ENCODE results near the gene CRLF1. TPM values are rescaled to one million over a fixed set of nuclear protein-coding genes. Genes with fewer than 3 reads are reported as not detected.
A peak's percentile ranks its signal among the peaks of the same experiment; 100 is the strongest.

CRLF1 gene
- polyA plus RNA-seq, 5 donors, result 178 to 372 (median 239) TPM

DNA sequence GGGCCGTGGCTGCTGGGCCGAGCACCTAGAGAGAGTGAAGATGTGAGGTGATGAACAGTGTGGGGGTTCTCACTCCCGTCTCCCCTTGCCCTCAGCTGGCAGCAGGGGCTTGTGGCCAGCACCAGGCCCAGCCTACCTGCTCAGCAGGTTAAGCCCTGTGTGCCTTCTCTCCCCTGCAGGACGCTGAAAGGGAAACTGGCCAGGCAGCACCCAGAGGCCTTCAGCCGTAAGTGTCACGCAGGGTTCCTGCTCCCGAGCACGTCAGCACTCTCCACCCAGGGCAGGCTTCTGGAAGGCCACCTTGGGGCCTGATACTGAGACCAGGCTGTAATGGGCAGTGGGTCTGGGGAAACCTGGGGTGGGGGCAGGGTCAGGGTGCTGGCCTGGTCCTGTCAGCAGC is 39.6 kb downstream of the CRLF1 start:
- no peak for DNase-seq

DNA sequence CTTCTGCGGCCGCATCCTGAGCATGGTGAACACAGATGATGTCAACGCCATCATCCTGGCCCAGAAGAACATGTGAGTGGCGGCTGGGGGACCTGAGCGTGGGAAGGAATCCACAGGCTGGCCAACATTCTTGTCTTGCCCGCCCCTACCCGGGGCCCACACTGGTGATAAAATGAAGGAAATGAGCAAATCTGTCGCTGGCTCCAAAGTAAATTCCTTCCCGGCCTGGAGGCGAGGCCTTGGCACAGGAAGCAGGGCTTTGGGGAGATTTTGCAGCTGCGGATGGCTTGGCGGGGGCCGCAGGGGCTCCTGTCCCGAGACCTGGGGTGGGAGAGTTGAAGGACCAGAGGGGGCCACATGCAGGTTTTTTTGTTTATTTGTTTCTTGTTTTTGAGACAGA is 44.5 kb downstream of the CRLF1 start:
- DNase-seq, result no peak

- DNase-seq, result no peak
Measured at GRCh38 chr19:18559685-18560084, 46.9 kb downstream of the CRLF1 start.

DNA sequence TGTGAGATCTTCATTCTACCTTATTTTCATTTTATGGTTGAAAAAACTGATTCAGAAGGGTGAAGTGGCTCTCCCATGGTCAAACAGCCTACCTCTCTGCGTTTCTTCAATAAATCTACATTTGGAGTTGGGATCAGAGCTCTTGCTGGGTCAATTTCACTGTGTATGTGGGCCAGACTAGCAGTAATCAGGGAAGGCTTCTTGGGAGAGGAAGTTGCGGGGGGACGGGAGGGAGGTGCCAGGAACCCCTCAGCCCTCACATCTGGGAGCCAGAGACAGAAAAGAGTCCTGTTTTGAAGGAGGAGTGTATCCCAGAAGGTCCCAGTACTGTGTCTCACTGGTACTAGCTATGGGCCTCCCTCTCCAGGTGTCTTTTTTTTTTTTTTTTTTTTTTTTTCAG is 48.0 kb downstream of the CRLF1 start:
- no peak for DNase-seq

GRCh38 chr19:18558202-18558555 is 48.4 kb downstream of the CRLF1 start:
- DNase-seq, result no peak

- DNase-seq, result peak; percentile 94 to 95
Measured at GRCh38 chr19:18557411-18558201, 49.0 kb downstream of the CRLF1 start, which contains the start of gene KXD1. Gene KXD1 (plus strand): TSS chr19:18557870. CDS start chr19:18562057, 4,187 bp downstream.

DNA sequence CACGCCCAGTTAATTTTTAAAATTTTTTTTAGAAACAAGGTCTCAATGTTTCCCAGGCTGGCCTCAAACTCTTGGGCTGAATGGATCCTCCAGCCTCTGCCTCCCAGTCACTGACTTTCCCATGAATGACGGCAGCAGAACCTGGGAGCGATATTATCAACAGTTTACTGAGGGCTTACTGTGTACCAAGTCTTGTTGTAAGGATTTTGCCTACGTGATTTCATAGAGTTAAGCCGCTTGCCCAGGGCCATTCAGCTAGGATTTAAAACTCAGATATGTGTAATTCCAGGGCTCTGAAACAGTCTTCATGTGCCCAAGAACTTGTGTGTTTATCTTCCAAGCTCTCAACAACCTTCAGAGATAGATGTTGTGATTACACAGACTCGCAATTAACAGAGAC is 55.0 kb downstream of the CRLF1 start:
- DNase-seq, result no peak

- peak in 1 of 2 donors; percentile 27 for DNase-seq
Measured at GRCh38 chr19:18543814-18544475, 62.7 kb downstream of the CRLF1 start.

Other genes starting within 250 kb of the CRLF1 start
- gene GDF15, start 220.6 kb downstream of the CRLF1 start, polyA plus RNA-seq (ENCODE audit: insufficient read depth in 1 of 5, insufficient read length in 5 of 5, low replicate concordance in 1 of 5), result 10 to 100 TPM; 17.9 to 43.4 (median 21.5) TPM
- gene LRRC25, start 209.2 kb downstream of the CRLF1 start, polyA plus RNA-seq (ENCODE audit: insufficient read depth in 1 of 5, insufficient read length in 5 of 5, low replicate concordance in 1 of 5), result 1 to 10 TPM in 4 of 5 donors, under 1 TPM in 1; 0.80 to 2.3 (median 1.6) TPM
- 100 to 1,000 TPM in 1 of 5 donors, 10 to 100 TPM in 4; 48.4 to 133 (median 73.2) TPM for gene SSBP4, start 187.4 kb downstream of the CRLF1 start, polyA plus RNA-seq (ENCODE audit: insufficient read depth in 1 of 5, insufficient read length in 5 of 5, low replicate concordance in 1 of 5)
- 100 to 1,000 TPM in 3 of 5 donors, 10 to 100 TPM in 2; 87.8 to 211 (median 117) TPM for gene ISYNA1, start 168.7 kb downstream of the CRLF1 start, polyA plus RNA-seq (ENCODE audit: insufficient read depth in 1 of 5, insufficient read length in 5 of 5, low replicate concordance in 1 of 5)
- gene ELL, start 84.7 kb downstream of the CRLF1 start, polyA plus RNA-seq (ENCODE audit: insufficient read depth in 1 of 5, insufficient read length in 5 of 5, low replicate concordance in 1 of 5), result 10 to 100 TPM in 2 of 5 donors, 1 to 10 TPM in 3; 6.9 to 12.4 (median 9.0) TPM
- gene FKBP8, start 63.2 kb downstream of the CRLF1 start, polyA plus RNA-seq (ENCODE audit: insufficient read depth in 1 of 5, insufficient read length in 5 of 5, low replicate concordance in 1 of 5), result 100 to 1,000 TPM; 161 to 287 (median 204) TPM
- 10 to 100 TPM; 65.2 to 89.5 (median 73.3) TPM for gene KXD1, start 48.9 kb downstream of the CRLF1 start, polyA plus RNA-seq (ENCODE audit: insufficient read depth in 1 of 5, insufficient read length in 5 of 5, low replicate concordance in 1 of 5)
- gene UBA52, start 34.9 kb downstream of the CRLF1 start, polyA plus RNA-seq (ENCODE audit: insufficient read depth in 1 of 5, insufficient read length in 5 of 5, low replicate concordance in 1 of 5), result 1,000 to 10,000 TPM in 1 of 5 donors, 100 to 1,000 TPM in 4; 870 to 1,083 (median 885) TPM
- 10 to 100 TPM; 20.5 to 52.2 (median 24.2) TPM for gene REX1BD, start 18.0 kb downstream of the CRLF1 start, polyA plus RNA-seq (ENCODE audit: insufficient read depth in 1 of 5, insufficient read length in 5 of 5, low replicate concordance in 1 of 5)
- gene TMEM59L, start 6.1 kb upstream of the CRLF1 start, polyA plus RNA-seq (ENCODE audit: insufficient read depth in 1 of 5, insufficient read length in 5 of 5, low replicate concordance in 1 of 5), result 10 to 100 TPM; 24.7 to 44.5 (median 32.4) TPM
- gene KLHL26, start 30.2 kb upstream of the CRLF1 start, polyA plus RNA-seq (ENCODE audit: insufficient read depth in 1 of 5, insufficient read length in 5 of 5, low replicate concordance in 1 of 5), result 1 to 10 TPM; 3.1 to 9.9 (median 5.3) TPM
- 10 to 100 TPM; 12.8 to 26.9 (median 16.0) TPM for gene CRTC1, start 76.9 kb upstream of the CRLF1 start, polyA plus RNA-seq (ENCODE audit: insufficient read depth in 1 of 5, insufficient read length in 5 of 5, low replicate concordance in 1 of 5)
- under 1 TPM in 1 of 5 donors, not detected in 4; 0.60 TPM for gene COMP, start 184.5 kb upstream of the CRLF1 start, polyA plus RNA-seq (ENCODE audit: insufficient read depth in 1 of 5, insufficient read length in 5 of 5, low replicate concordance in 1 of 5)
- 10 to 100 TPM; 34.0 to 58.4 (median 52.9) TPM for gene UPF1, start 225.2 kb upstream of the CRLF1 start, polyA plus RNA-seq (ENCODE audit: insufficient read depth in 1 of 5, insufficient read length in 5 of 5, low replicate concordance in 1 of 5)

Data from right lung (tissue), 5 donors.